GM12892 (cell line): ENCODE results near the gene ADGRF1.

ENCODE experiments used
- POLR2A ChIP-seq: IDR thresholded peaks from 2 replicates; pipeline ENCODE4 v1.6.1; 2011; ENCODE audit warnings: low read depth, low read length, control low read depth
- POLR2AphosphoS5 ChIP-seq: IDR thresholded peaks from 2 replicates; pipeline ENCODE4 v1.6.1; 2011; ENCODE audit warnings: low read depth, low read length, control low read depth

DNA sequence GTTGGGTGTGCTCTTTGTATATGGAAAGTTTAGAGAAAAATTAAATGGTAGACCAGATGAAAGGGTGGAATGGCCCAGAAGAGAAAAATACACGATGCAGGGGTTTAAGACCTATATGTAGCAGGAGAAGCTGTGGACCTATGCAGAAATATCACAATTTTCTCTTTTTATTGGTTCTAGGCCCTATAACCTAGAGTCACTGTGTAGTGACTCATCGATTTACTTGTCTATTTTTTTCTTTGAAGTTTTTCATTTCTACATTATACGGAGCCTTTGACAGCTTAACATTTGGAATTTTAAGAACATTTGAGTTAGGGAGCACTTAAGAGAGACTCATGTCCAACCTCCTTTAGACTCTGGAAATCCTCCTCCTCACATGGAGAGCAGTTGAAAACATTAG lies 28.3 kb upstream of the ADGRF1 start:
- TF ChIP-seq POLR2AphosphoS5: no peak
- TF ChIP-seq POLR2A: no peak
